CD8-positive, alpha-beta memory T cell (primary cell): ENCODE results near the gene RAMP2. TPM values are rescaled to one million over a fixed set of nuclear protein-coding genes. Genes with fewer than 3 reads are reported as not detected.

Experiments
- CTCF ChIA-PET: fragments of 350-600 bp; sonication (Branson Sonifier 250); formaldehyde crosslinking; loops from one replicate; lab custom pipeline; 2021; ENCODE audit warnings: antibody characterized with exemption; lab: Charles Lee
- POLR2A ChIA-PET: fragments of 350-600 bp; sonication (Branson Sonifier 250); formaldehyde crosslinking; loops from one replicate; lab custom pipeline; 2021; ENCODE audit warnings: antibody characterized with exemption; lab: Charles Lee
- DNase-seq, 5 donors: peaks; one replicate each; pipeline versions ENCODE4 v3.0.0 to v3.0.0-alpha.2; 2020 to 2022; ENCODE audit warnings: mixed read lengths in 1 of 5
- H3K27ac ChIP-seq: one replicate; pipeline ENCODE4 v1.7.0; 2013; ENCODE audit warnings: low read depth, mild to moderate bottlenecking, low read length, moderate library complexity
- H3K27me3 ChIP-seq: 2 replicates; pipeline ENCODE4 v1.7.0; 2013; ENCODE audit warnings: low read length, mild to moderate bottlenecking; ENCODE audit not compliant: insufficient read depth, poor library complexity, severe bottlenecking
- H3K36me3 ChIP-seq: 2 replicates; pipeline ENCODE4 v1.7.0; 2013; ENCODE audit warnings: mild to moderate bottlenecking, low read length, moderate library complexity; ENCODE audit not compliant: insufficient read depth
- H3K4me1 ChIP-seq: 2 replicates; pipeline ENCODE4 v1.7.0; 2013; ENCODE audit warnings: mild to moderate bottlenecking, low read length, moderate library complexity; ENCODE audit not compliant: insufficient read depth
- H3K4me3 ChIP-seq: 2 replicates; pipeline ENCODE4 v1.7.0; 2013; ENCODE audit warnings: mild to moderate bottlenecking, low read length
- H3K9me3 ChIP-seq: 2 replicates; pipeline ENCODE4 v1.7.0; 2013; ENCODE audit warnings: mild to moderate bottlenecking, low read length
- H3K27ac Mint-ChIP-seq, 8 donors: one replicate each; pipeline ENCODE4 v1.8.0; 2020 to 2021; ENCODE audit warnings: mixed read lengths in 8 of 8, mild to moderate bottlenecking in 6 of 8, inconsistent platforms in 3 of 8, moderate library complexity in 3 of 8
- H3K27me3 Mint-ChIP-seq, 2 donors: one replicate each; pipeline ENCODE4 v1.8.0; 2020 to 2021; ENCODE audit warnings: mixed read lengths in 2 of 2, mild to moderate bottlenecking in 1 of 2, moderate library complexity in 1 of 2
- H3K36me3 Mint-ChIP-seq, 3 donors: one replicate each; pipeline ENCODE4 v1.8.0; 2020 to 2021; ENCODE audit warnings: mixed read lengths in 3 of 3, inconsistent platforms in 1 of 3, mild to moderate bottlenecking in 1 of 3
- H3K4me1 Mint-ChIP-seq, 3 donors: one replicate each; pipeline ENCODE4 v1.8.0; 2020 to 2021; ENCODE audit warnings: mixed read lengths in 3 of 3, inconsistent platforms in 1 of 3, mild to moderate bottlenecking in 1 of 3
- H3K4me3 Mint-ChIP-seq, 7 donors: one replicate each; pipeline ENCODE4 v1.8.0; 2020 to 2021; ENCODE audit warnings: mixed read lengths in 7 of 7, mild to moderate bottlenecking in 6 of 7, moderate library complexity in 4 of 7, inconsistent platforms in 2 of 7
- H3K9me3 Mint-ChIP-seq, 5 donors: one replicate each; pipeline ENCODE4 v1.8.0; 2020 to 2022; ENCODE audit warnings: mixed read lengths in 5 of 5, mild to moderate bottlenecking in 3 of 5, moderate library complexity in 2 of 5, inconsistent platforms in 1 of 5
- polyA plus RNA-seq: library from polyadenylated mRNA; unstranded; fragments of 300-500 nt; fragmentation: Illumina TruSeq; gene quantifications from one replicate; pipeline ENCODE4 v1.2.3, GENCODE V29; 2021
- total RNA-seq, 2 experiments: library from RNA; stranded (reverse); gene quantifications; one replicate each; pipeline ENCODE4 v1.2.3, GENCODE V29; 2021

RAMP2 gene
- total and polyA plus RNA-seq, 3 experiments from 2014 or later, result not detected

DNA sequence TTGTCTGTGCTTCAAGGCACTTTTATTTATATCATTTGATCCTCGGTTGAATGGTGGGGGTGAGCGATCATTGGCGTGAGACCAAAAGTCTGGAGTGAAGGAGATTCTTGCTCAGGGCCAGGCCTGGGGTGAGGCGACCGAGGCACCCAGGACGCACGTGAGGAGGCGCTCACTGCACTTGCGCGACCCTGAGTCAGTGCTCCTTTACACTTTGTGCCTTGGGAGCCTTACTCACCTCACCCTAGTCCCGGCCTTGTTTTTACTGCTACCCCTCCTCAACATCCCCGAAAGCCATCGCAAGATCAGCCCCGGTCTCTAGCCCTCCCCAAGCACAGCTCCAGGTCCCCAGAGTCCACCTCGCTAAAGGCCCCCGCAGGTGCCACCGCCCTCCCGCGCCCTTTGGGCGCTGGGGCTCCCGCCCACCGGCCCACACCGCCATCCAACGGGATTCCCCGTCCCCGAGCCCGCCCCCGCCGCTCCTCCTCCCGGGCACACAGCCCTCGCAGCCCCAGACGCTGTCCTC, 16.7 kb upstream of the RAMP2 start:
- Mint-ChIP-seq H3K27me3 (peaks cover 3 to 21% of the 10 kb centered on the region in 2 donors), H3K4me1 (peaks cover 16 to 37% (median 25%) of the 10 kb centered on the region in 3 donors), H3K27ac (peak overlapping the region; percentile 82 to 97 (median 92)), H3K36me3 (peaks cover 0 to 13% (median 2%) of the 10 kb centered on the region in 3 donors), H3K9me3 (no peaks in the 10 kb centered on the region), H3K4me3 (peak overlapping the region; percentile 87 to 98 (median 96))
- Histone ChIP-seq H3K27ac (peak overlapping the region; percentile 60), H3K27me3 (no peaks in the 10 kb centered on the region), H3K36me3 (no peaks in the 10 kb centered on the region), H3K9me3 (no peaks in the 10 kb centered on the region), H3K4me1 (peaks cover 18% of the 10 kb centered on the region), H3K4me3 (peak overlapping the region; percentile 70)
- ChIA-PET POLR2A (no interaction called here), CTCF (interaction anchor here (1.2 kb wide), 1 partner anchor 17 kb away, joined by 4 read pairs; the partner anchor contains the start of gene RAMP2)
- peak in 2 of 5 donors; percentile 59 to 66 for DNase-seq

DNA sequence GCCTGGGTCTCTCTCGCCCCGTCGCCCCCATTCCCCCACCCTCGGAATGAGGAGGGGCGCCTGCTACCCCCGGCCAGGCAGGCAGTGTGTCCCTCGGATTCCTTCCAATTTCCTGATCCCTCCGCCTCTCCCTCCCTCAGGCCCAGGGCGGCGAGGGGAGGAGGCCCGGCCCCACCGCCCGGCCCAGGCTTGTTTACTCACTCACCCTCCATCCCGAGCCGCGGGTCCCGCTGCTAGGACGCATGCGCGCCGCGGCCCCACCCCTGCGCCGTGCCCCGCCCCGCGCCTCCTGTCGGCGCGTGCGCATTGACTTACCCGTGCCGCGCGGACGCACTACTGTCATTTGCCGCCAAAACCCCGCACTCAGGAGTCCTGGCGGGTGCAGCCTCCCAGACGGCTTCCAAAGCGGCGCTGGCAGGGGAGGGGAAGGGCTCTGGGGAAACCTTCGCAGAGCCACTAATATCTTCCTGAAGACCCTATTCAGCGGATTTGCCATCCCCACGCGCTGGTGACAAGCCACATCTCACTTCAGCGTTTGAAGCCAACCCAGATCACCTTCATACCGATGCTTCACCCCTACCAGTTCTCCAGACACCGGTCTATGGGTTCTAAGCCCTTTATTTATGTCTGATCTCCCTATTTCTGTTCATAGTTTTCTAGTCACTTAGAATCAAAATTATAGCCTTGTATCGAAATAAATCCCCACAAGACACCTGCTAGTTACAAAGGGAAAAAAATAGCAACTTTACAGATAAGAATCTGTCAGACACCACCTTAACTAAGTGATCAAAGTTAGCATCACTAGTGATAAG, 16.0 kb upstream of the RAMP2 start, which contains the start of gene EZH1:
Gene EZH1, minus strand, starts transcription at position 235 of the 812 bp plus-strand sequence. CDS start 16,099 bp downstream, outside the sequence.
- Mint-ChIP-seq H3K9me3 (no peaks in the 10 kb centered on the region), H3K27me3 (peaks cover 3 to 25% of the 10 kb centered on the region in 2 donors), H3K4me1 (peaks cover 16 to 37% (median 25%) of the 10 kb centered on the region in 3 donors), H3K36me3 (peaks cover 0 to 13% (median 2%) of the 10 kb centered on the region in 3 donors), H3K27ac (peak within 1 kb of the TSS; percentile 82 to 97 (median 92)), H3K4me3 (peak within 1 kb of the TSS; percentile 87 to 98 (median 96))
- Histone ChIP-seq H3K27ac (peak within 1 kb of the TSS; percentile 60), H3K4me1 (peaks cover 18% of the 10 kb centered on the region), H3K36me3 (no peaks in the 10 kb centered on the region), H3K9me3 (no peaks in the 10 kb centered on the region), H3K4me3 (peak within 1 kb of the TSS; percentile 70), H3K27me3 (no peaks in the 10 kb centered on the region)
- DNase-seq, result peak; percentile 86 to 95 (median 93)
- ChIA-PET CTCF (no interaction called here), POLR2A (no interaction called here)

DNA sequence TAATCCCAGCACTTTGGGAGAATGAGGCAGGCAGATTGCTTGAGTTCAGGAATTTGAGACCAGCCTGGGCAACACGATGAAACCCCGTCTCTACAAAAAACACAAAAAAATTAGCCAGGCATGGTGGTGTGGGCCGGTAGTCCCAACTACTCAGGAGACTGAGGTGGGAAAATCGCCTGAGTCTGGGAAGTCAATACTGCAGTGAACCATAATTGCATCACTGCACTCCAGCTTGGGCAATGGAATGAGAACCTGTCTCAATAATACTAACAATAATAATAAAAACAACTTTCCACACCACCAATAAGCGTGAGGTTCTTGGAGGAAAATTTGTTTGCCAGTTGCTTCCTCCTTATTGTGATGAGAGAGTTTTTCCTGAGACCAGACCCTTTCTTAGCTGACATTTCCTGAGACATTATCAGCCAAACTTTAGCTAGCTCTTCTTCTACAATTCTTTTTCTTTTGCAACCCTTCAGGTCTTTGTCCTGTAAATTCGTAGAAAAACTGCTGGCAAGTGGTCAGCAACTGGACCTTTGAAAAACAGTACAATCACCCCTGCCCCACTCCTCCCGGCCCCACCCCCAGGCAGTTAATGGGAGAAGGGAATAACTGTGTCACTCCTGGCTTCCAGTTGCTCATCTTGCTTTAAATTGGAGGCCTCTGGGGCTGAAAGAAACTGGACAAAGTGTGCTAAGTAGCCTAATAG, 12.7 kb upstream of the RAMP2 start:
- H3K27me3 Mint-ChIP-seq, result peaks cover 8 to 39% of the 10 kb centered on the region in 2 donors
- no peaks in the 10 kb centered on the region for H3K36me3 ChIP-seq
- ChIA-PET POLR2A (interaction anchor here (0.6 kb wide), 1 partner anchor 887 kb away, joined by 8 read pairs; no protein-coding TSS in a partner anchor), CTCF (interaction anchor here (1.8 kb wide), 1 partner anchor 15 kb away, joined by 6 read pairs; no protein-coding TSS in a partner anchor)
- H3K9me3 Mint-ChIP-seq, result no peaks in the 10 kb centered on the region
- no peak overlapping the region for H3K4me3 ChIP-seq
- no peak overlapping the region for H3K27ac Mint-ChIP-seq
- H3K27me3 ChIP-seq, result no peaks in the 10 kb centered on the region
- peaks cover 0 to 9% (median 0%) of the 10 kb centered on the region in 3 donors for H3K36me3 Mint-ChIP-seq
- no peak for DNase-seq
- H3K9me3 ChIP-seq, result no peaks in the 10 kb centered on the region
- no peak overlapping the region for H3K27ac ChIP-seq
- peak overlapping the region in 2 of 7 donors; percentile 63 to 65 for H3K4me3 Mint-ChIP-seq
- H3K4me1 Mint-ChIP-seq, result peaks cover 14 to 18% (median 16%) of the 10 kb centered on the region in 3 donors
- H3K4me1 ChIP-seq, result peaks cover 14% of the 10 kb centered on the region

DNA sequence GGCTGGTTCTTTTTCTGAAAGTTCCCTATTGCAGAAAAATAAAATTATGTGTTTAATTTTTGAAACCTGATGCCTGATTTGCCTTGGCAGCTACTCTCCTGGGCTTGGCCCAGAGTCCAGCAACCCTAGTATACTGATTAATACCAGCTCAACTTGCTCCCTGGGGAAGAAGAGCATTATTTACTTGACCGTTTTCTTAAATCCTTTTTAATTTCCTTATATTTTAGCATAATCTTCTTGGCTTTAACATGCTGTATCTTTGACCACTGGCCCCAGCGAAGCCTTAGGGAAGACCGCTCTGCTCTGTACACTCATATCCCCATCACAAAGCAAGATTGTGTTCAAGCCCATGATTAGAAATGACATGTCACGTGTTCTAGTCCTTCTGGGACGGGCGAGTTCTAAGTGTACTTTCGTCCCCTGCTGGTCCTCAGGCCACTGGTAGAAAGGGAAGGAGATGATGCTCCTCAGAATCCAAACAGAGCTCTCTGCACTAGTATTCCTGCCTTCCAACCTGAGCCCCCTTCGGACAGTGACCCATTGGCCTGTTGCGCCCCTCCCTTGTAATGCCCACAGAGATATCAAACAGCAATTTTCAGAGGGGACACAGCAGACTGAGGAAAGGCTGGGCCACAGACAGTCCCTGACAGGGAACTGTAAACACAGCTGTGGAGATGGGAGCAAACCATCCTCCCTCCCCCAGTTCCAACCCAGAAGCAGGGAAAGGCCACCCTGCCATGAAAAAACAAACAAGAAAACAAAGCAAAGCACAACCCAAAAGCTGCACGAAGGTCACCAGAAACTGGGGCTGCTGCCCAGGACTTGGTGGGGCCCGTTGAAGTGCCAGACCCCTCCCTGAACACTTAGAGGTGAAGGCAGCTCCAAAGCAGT, 11.9 kb upstream of the RAMP2 start:
- no peaks in the 10 kb centered on the region for H3K36me3 ChIP-seq
- H3K4me3 ChIP-seq, result no peak overlapping the region
- POLR2A ChIA-PET, result no interaction called here
- H3K27ac Mint-ChIP-seq, result no peak overlapping the region
- H3K27ac ChIP-seq, result no peak overlapping the region
- H3K9me3 Mint-ChIP-seq, result no peaks in the 10 kb centered on the region
- no peaks in the 10 kb centered on the region for H3K9me3 ChIP-seq
- H3K4me1 Mint-ChIP-seq, result peaks cover 8 to 11% (median 9%) of the 10 kb centered on the region in 3 donors
- H3K27me3 Mint-ChIP-seq, result peaks cover 8 to 43% of the 10 kb centered on the region in 2 donors
- peaks cover 6% of the 10 kb centered on the region for H3K4me1 ChIP-seq
- DNase-seq, result no peak
- H3K4me3 Mint-ChIP-seq, result peak overlapping the region in 1 of 7 donors; percentile 65
- CTCF ChIA-PET, result interaction anchor here (1.8 kb wide), 1 partner anchor 14 kb away, joined by 6 read pairs; no protein-coding TSS in a partner anchor
- no peaks in the 10 kb centered on the region for H3K27me3 ChIP-seq
- peaks cover 0 to 9% (median 0%) of the 10 kb centered on the region in 3 donors for H3K36me3 Mint-ChIP-seq

- Mint-ChIP-seq H3K27me3 (peaks cover 8 to 53% of the 10 kb centered on the region in 2 donors), H3K36me3 (peaks cover 0 to under 1% (median 0%) of the 10 kb centered on the region in 3 donors), H3K4me3 (no peak overlapping the region), H3K9me3 (no peaks in the 10 kb centered on the region), H3K27ac (no peak overlapping the region), H3K4me1 (no peaks in the 10 kb centered on the region)
- CTCF ChIA-PET, result interaction anchor here (0.6 kb wide), 1 partner anchor 13 kb away, joined by 3 read pairs; no protein-coding TSS in a partner anchor
- no peaks in the 10 kb centered on the region for H3K36me3 ChIP-seq
- H3K4me1 ChIP-seq, result no peaks in the 10 kb centered on the region
- no peaks in the 10 kb centered on the region for H3K9me3 ChIP-seq
- POLR2A ChIA-PET, result no interaction called here
- DNase-seq, result no peak
- H3K27me3 ChIP-seq, result peaks cover 8% of the 10 kb centered on the region
- H3K27ac ChIP-seq, result no peak overlapping the region
- H3K4me3 ChIP-seq, result no peak overlapping the region
Measured at GRCh38 chr17:42750739-42751344, 10.2 kb upstream of the RAMP2 start.

DNA sequence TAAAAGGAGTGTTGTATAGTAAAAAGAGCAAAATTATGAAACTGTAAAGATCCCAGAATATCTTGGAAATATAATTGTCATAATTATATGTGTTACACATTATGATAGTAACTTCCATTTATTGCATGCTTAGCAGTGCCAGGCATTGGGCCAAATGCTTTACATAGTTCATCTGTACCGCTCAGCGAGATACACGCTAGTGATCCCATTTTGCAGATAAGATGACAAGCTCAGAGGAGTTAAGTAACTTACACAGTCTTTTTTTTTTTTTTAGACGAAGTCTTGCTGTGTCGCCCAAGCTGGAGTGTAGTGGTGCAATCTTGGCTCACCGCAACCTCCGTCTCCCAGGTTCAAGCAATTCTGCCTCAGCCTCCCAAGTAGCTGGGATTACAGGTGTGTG, 9.4 kb upstream of the RAMP2 start:
- H3K4me1 Mint-ChIP-seq, result no peaks in the 10 kb centered on the region
- ChIA-PET CTCF (no interaction called here), POLR2A (no interaction called here)
- H3K9me3 Mint-ChIP-seq, result peaks cover 0 to 2% (median 0%) of the 10 kb centered on the region in 5 donors
- peaks cover 0 to 2% (median 0%) of the 10 kb centered on the region in 3 donors for H3K36me3 Mint-ChIP-seq
- H3K4me3 Mint-ChIP-seq, result no peak overlapping the region
- peaks cover 10 to 55% of the 10 kb centered on the region in 2 donors for H3K27me3 Mint-ChIP-seq
- no peak for DNase-seq
- Histone ChIP-seq H3K36me3 (no peaks in the 10 kb centered on the region), H3K9me3 (no peaks in the 10 kb centered on the region), H3K4me3 (no peak overlapping the region), H3K27ac (no peak overlapping the region), H3K27me3 (peaks cover 8% of the 10 kb centered on the region), H3K4me1 (no peaks in the 10 kb centered on the region)
- H3K27ac Mint-ChIP-seq, result no peak overlapping the region
